Uterus (tissue), 4 donors: ENCODE measurements around the gene ERBIN. TPM values are rescaled to one million over a fixed set of nuclear protein-coding genes. Genes with fewer than 3 reads are reported as not detected.

ENCODE experiments used
- DNase-seq, 2 donors: peaks; one replicate each; pipeline ENCODE4 v3.0.0-alpha.2; 2019 to 2020
- H3K27ac ChIP-seq, 2 donors: fragments of 200-600 bp; sonication (generic); 1 replicate in 1 of 2; 2 replicates in 1 of 2; pipeline ENCODE4 v1.5.1; 2016 to 2018
- H3K27me3 ChIP-seq, 2 donors: fragments of 200-600 bp; sonication (generic); one replicate each; pipeline ENCODE4 v1.5.1; 2018 to 2019; ENCODE audit warnings: control low read depth in 1 of 2
- H3K36me3 ChIP-seq, 2 donors: fragments of 200-600 bp; sonication (generic); one replicate each; pipeline ENCODE4 v1.5.1; 2019; ENCODE audit warnings: control low read depth in 1 of 2
- H3K4me1 ChIP-seq, 2 donors: fragments of 200-600 bp; sonication (generic); one replicate each; pipeline ENCODE4 v1.5.1; 2018 to 2019; ENCODE audit warnings: control low read depth in 1 of 2
- H3K4me3 ChIP-seq, 2 donors: fragments of 200-600 bp; sonication (generic); 1 replicate in 1 of 2; 2 replicates in 1 of 2; pipeline ENCODE4 v1.5.1; 2018 to 2019; ENCODE audit warnings: mild to moderate bottlenecking in 1 of 2
- H3K9me3 ChIP-seq, 2 donors: fragments of 200-600 bp; sonication (generic); one replicate each; pipeline ENCODE4 v1.5.1; 2019; ENCODE audit warnings: control low read depth in 1 of 2
- CTCF ChIP-seq, 4 experiments: fragments of 200-600 bp in 2 of 4; fragments of 450-650 bp in 2 of 4; sonication (generic) in 2 of 4; IDR thresholded peaks; one replicate each; pipeline ENCODE4 v1.5.1; 2016 to 2019; ENCODE audit warnings: antibody characterized with exemption in 4 of 4, mild to moderate bottlenecking in 2 of 4, moderate library complexity in 1 of 4
- POLR2A ChIP-seq, 2 donors: fragments of 450-650 bp; IDR thresholded peaks; one replicate each; pipeline ENCODE4 v1.6.1; 2016; ENCODE audit warnings: antibody characterized with exemption in 2 of 2, mild to moderate bottlenecking in 1 of 2, moderate library complexity in 1 of 2
- intact Hi-C: fragments of 100-400 bp; cut with DNase I; formaldehyde crosslinking; loops from one replicate; pipeline ENCODE4 v1.15.1; 2023; ENCODE audit warnings: low total_unique reads
- total RNA-seq, 4 donors: library from RNA; depleted of rRNA in 3 of 4; stranded (reverse); fragments of >200 nt in 3 of 4; gene quantifications; one replicate each; pipeline versions ENCODE4 v1.1.0 to v1.2.4, GENCODE V29; 2014 to 2023
- donor health status: DM: yes; HTN: yes; CAD: no.

Gene ERBIN
- total RNA-seq, 4 donors from 2014 or later = 26.1 to 159 (median 81.8) TPM

DNA sequence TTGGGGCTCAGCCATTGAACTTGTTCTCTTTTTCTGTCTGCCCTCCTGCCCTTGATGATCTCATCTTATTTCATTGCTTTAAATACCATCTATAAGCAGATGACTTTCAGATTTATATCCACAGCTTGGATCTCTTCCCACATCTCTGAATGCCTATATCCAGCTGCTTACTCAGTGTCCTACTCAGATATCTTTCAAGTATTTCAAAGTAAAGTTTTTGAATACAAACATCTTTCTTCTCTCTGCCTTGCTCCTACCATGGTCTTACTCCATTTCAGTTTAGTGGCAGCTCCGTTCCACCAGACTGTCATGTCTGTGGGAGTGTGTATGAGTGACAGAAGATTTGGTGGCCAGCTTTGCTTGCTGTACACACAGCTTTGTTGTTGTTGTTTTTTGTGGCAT, 59.7 kb downstream of the ERBIN start:
- intact Hi-C loops = no loop called here
- Histone ChIP-seq H3K4me1 (peaks cover 0 to 5% of the 10 kb centered on the region in 2 donors), H3K27ac (no peak overlapping the region), H3K27me3 (no peaks in the 10 kb centered on the region), H3K36me3 (no peaks in the 10 kb centered on the region), H3K4me3 (no peak overlapping the region), H3K9me3 (no peaks in the 10 kb centered on the region)
- no peak for TF ChIP-seq CTCF (IDR thresholded peaks at IDR 0.05)
- TF ChIP-seq POLR2A (IDR thresholded peaks at IDR 0.05) = no peak
- DNase-seq = no peak

DNA sequence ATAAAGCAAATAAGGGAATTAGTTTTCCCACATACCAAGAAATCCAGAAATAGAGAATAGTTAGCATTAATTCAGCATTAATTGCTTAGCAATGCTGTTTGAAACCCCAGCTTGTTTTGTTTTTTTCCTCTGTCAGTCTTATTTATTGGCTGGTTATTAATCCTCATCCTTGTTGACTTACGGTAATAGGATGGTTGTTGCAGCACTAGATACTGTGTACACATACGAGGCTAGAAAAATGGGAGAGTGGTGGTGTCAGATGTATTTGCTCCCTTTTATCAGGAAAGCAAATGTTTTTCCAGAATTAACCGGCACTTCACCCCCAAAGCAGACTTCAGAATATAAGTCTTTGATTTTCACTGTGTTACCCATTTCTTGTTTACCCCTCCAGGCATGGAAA, 60.4 kb downstream of the ERBIN start:
- no peak overlapping the region for H3K27ac ChIP-seq
- H3K4me1 ChIP-seq = peaks cover 0 to 5% of the 10 kb centered on the region in 2 donors
- intact Hi-C loops = no loop called here
- no peaks in the 10 kb centered on the region for H3K36me3 ChIP-seq
- DNase-seq = no peak
- TF ChIP-seq CTCF (IDR thresholded peaks at IDR 0.05) = no peak
- no peak for TF ChIP-seq POLR2A (IDR thresholded peaks at IDR 0.05)
- no peaks in the 10 kb centered on the region for H3K9me3 ChIP-seq
- H3K27me3 ChIP-seq = no peaks in the 10 kb centered on the region
- no peak overlapping the region for H3K4me3 ChIP-seq

- H3K4me3 ChIP-seq = no peak overlapping the region
- no peaks in the 10 kb centered on the region for H3K36me3 ChIP-seq
- H3K4me1 ChIP-seq = peaks cover 0 to 5% of the 10 kb centered on the region in 2 donors
- intact Hi-C loops = no loop called here
- TF ChIP-seq CTCF (IDR thresholded peaks at IDR 0.05) = no peak
- no peak for TF ChIP-seq POLR2A (IDR thresholded peaks at IDR 0.05)
- H3K9me3 ChIP-seq = no peaks in the 10 kb centered on the region
- no peak overlapping the region for H3K27ac ChIP-seq
- DNase-seq = no peak
- H3K27me3 ChIP-seq = no peaks in the 10 kb centered on the region
Measured at GRCh38 chr5:65987982-65988381, 61.6 kb downstream of the ERBIN start.

- no peak for TF ChIP-seq POLR2A (IDR thresholded peaks at IDR 0.05)
- TF ChIP-seq CTCF (IDR thresholded peaks at IDR 0.05) = no peak
- no peaks in the 10 kb centered on the region for H3K36me3 ChIP-seq
- H3K27ac ChIP-seq = no peak overlapping the region
- H3K9me3 ChIP-seq = no peaks in the 10 kb centered on the region
- H3K4me3 ChIP-seq = no peak overlapping the region
- no peaks in the 10 kb centered on the region for H3K27me3 ChIP-seq
- intact Hi-C loops = no loop called here
- DNase-seq = no peak
- peaks cover 0 to 5% of the 10 kb centered on the region in 2 donors for H3K4me1 ChIP-seq
Measured at GRCh38 chr5:65989158-65989557, 62.8 kb downstream of the ERBIN start.

DNA sequence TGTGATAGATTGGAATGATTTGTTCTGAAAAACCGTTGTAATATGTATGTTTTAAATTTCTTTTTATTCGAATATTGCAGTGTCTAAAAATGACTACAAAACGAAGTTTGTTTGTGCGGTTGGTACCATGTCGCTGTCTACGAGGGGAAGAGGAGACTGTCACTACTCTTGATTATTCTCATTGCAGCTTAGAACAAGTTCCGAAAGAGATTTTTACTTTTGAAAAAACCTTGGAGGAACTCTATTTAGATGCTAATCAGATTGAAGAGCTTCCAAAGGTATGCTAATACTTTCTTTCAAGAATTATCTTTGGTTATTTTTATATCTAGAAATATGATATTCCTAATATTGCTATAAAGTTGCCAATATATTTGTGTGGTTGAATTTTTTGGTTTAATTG, 66.3 kb downstream of the ERBIN start:
- Histone ChIP-seq H3K4me1 (no peaks in the 10 kb centered on the region), H3K9me3 (no peaks in the 10 kb centered on the region), H3K4me3 (no peak overlapping the region), H3K27me3 (no peaks in the 10 kb centered on the region), H3K27ac (no peak overlapping the region), H3K36me3 (no peaks in the 10 kb centered on the region)
- intact Hi-C loops = no loop called here
- DNase-seq = no peak
- no peak for TF ChIP-seq POLR2A (IDR thresholded peaks at IDR 0.05)
- TF ChIP-seq CTCF (IDR thresholded peaks at IDR 0.05) = no peak
